Measurements from ENCODE around the gene AS3MT.

Gene AS3MT

DNA sequence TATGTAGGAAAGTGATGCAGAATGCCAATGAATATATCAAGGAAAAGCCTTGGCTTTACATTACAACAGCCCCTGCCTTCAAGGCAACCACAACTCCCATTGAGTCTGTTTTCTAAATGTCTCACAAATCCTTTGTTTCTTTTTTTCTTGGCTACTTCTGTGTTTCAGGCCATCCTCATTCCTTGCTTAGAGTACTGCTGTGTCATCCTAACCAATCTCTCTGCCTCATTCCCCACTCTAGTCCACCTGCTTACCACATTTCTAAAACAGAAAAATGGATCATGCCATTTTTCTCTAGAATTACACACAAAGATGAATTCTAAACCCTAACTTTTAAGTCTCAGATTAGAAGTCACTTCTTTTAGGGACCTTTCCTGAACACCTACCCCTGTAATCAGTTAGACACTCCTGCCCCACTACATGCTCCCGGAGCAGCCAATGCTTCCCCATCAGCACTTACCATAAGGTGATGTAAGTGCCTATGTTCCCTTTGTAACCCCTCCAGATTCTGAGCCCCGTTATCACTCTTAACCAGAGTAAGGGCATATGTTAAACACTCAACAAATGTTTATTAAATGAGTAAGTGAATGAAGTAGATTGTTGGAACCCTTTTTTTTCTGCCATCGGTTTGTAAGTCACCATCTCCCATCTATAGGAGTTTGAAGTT lies 12.4 kb upstream of the AS3MT start:
- DNase-seq (ENCODE audit: low read depth), result no peak

DNA sequence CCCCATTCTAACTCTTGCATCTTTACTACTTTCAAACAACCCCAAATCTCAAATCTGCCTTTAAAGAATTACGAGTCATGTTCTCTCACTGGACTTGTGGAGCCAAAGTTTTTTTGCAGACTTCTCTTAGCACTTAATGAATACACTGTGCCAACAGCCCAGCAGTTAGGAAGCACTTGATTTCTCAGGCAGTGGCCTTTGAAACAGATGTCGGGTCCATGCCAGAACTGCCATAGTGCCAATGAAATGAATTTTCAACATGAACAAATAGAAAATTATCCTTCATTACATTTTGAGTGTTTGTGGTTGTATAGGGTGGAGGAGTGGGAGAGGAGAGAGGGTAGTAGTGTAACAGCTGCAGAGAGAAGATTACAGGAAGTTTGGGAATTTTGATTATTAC lies 9.4 kb upstream of the AS3MT start:
- no peak for DNase-seq (ENCODE audit: low read depth)

DNA sequence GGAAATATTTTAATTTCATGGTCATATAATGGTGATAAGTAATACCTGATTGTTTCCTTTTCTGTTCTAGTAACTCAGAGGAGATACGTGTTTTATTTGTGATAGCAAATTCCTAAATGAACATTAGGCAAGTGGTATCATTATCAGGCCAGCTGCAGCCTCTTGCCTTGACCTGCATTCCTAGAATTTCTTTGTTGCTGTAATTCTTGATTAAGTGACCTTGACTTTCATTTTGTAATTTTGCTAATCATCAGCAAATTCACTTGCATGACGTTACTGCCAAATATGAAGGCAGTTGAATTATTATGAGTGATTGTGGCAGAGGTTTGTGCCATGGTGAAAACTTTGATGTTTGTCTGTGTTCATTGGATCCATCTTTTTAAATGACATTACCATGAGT lies 5.6 kb upstream of the AS3MT start:
- DNase-seq (ENCODE audit: low read depth), result no peak

DNA sequence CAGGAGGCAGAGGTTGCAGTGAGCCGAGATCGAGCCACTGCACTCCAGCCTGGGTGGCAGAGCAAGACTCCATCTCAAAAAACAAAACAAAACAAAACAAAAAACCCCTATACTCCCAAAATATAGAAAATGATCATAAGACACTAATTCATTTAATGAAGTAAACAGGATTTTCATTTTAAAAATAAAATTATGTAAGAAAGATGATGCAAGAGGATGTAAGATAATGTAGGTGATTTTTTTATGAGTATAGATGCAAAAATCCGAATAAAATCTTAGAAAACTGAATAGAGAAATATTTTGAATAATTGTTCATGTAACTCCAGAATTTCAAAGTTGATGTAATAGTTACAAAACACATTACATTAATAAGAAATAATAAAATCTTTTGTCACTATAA lies 3.6 kb upstream of the AS3MT start:
- no peak for DNase-seq (ENCODE audit: low read depth)

DNA sequence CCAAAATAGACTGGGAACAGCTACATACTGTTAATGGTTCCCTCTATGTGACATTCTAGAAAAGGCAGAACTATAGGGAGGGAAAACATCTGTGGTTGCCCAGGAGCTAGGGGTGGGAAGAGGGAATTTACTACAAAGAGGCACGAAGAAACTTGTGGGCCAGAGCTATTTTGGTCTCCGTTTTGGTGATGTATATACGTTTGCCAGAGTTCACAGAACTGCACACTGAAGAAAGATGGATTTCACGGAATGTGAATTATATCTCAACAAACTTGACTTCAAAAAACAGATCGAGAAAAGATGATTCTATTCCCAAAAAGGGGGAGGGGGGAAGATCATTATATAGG lies 386 bp upstream of the AS3MT start:
- no peak for DNase-seq (ENCODE audit: low read depth)

DNA sequence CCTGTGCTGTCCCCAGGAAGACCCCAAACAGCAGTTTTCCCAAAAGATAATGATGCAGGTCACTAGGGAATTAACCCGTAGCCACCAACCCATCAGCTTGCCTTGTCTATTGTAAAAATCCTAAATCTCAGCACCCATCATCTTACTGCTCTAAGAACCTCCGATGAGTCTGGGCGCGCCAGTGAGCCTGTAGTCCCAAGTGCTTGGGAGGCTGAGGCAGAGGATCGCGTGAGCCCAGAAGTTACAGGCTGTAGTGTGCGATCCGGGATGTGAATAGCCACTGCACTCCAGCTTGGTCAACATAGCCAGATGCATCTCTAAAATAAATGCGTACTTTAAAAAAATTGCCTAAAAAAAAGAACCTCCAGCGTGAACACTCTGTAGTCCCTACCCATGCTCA lies 951 bp downstream of the AS3MT start:
- no peak for DNase-seq (ENCODE audit: low read depth)

DNA sequence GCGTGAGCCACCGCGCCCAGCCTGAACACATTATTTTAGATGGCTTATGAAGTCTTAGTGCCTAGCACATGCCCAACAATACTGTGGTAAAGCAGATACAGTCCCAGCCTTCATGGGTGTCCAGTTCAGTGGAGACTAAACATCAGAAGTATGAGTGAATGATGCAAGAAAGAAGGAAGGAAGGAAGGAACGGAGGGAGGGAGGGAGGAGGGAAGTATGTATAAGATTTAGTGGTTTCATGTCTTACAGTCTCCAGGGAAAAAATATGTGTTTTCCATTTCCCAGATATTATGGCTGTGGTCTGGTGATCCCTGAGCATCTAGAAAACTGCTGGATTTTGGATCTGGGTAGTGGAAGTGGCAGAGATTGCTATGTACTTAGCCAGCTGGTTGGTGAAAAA lies 2.9 kb downstream of the AS3MT start:
- DNase-seq (ENCODE audit: low read depth), result no peak

DNA sequence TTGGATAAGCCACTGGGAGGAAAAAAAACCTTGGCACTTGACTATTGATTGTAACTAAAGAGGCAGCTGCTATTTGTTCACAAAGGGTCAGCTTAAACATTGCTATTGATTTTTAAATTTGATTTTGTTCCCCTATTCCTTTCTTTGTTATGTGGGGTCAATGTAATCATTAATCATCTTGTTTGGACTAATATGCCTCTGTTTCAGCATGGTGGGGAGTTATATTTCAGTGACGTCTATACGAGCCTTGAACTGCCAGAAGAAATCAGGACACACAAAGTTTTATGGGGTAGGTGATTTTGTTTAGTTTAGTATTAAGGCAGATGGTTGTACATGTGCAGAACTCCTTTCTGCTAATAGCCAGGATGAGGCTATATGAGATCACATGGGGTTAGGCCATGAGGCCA lies 7.5 kb downstream of the AS3MT start:
- no peak for DNase-seq (ENCODE audit: low read depth)

DNA sequence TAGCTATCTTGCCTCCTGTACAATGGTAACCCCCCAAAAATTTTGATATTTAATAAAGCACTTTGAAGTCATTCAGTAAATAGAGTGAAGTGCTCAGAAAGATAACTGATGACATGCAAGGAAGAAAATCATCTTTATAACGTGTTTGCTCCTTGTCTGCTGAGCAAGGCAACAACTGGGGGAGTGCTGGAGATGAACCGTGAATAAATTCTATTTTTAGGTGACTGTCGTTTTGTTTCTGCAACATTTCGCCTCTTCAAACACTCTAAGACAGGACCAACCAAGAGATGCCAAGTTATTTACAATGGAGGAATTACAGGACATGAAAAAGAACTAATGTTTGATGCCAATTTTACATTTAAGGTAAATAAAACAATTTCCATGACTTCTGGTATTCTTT lies 9.4 kb downstream of the AS3MT start:
- DNase-seq (ENCODE audit: low read depth), result no peak

DNA sequence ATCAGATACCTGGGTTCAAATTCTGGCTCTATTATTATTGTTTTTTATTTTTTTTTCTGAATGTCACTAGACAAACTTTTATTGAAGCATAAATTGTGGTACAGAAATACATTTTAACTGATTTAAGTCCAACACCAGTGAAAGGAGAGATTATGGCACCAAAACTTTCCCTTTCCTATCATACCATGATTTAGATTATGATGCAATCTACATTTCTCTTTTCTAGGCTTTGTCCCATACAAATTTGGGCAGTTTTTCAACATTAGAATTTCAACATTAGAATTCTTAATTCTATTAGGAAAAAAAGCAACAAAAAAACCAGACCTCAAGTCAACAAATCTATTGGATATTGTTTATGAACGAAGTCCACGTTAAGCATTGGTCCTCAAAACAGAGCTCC lies 11.0 kb downstream of the AS3MT start:
- no peak for DNase-seq (ENCODE audit: low read depth)

DNA sequence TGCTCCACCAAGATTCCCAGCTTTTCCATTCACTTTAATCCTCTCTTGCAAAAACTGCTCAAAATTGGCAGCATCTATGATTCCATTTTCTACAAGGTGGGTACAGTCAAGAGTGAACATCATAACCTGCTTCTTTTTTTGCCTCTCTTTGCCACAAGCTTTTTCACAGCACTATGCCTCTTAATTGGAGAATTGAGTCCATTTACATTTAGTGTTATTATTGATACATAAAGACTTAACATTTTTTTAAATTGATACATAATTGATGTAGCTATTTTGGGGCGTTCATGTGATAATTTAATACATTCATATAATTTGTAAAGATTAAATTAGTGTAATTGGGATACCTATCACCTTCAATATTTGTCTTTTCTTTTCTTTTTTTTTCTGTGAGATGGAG lies 18.8 kb downstream of the AS3MT start:
- DNase-seq (ENCODE audit: low read depth), result no peak

DNA sequence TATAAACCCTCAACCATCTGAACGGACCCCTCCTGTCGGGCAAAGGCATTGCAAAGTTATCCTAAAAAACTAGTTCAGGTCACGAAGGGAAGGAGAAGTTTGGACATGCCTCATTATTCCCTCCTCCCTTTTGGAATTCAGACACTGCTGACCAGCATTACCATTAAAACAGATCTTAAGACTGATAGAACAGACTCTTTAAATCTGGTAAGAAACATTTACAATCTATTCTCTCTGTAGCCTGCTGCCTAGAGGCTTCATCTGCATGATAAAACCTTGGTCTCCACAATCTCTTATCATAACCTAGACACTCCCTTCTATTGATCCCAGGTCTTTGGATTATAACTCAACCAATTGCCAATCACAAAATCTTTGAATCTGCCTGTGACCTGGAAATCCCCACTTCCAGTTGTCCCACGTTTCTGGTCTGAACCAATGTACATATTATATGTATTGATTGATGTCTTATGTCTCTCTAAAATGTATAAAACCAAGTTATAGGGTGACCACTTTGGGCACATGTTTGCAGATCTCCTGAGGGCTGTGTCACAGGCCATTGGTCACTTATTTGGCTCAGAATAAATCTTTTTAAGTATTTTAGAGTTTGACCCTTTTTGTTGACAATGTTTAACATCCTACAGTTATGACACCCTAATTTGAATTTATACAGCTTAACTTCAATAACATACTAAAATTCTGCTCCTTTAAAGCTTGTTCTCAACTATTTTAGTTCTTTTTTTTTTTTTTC lies 25.4 kb downstream of the AS3MT start:
- no peak for DNase-seq (ENCODE audit: low read depth)

DNA sequence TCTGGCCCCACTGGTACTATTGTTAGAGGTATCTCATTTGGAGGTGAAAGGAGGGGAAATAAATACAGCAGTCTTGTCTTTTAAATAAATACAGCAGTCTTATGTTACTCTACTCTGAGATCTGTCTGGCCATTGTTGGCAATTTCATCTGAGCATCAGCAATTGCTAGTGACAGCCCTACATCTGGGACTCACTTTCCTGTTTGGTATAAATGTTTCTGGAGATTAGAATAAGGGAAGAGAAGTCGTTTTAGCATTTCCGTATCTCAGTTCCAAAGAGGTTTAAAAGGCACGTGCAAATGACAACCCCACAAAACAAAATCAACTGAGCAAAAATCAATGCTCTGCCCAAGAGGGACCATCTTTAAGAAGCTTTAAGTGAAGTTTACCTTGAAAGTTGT lies 30.7 kb downstream of the AS3MT start:
- DNase-seq (ENCODE audit: low read depth), result no peak

DNA sequence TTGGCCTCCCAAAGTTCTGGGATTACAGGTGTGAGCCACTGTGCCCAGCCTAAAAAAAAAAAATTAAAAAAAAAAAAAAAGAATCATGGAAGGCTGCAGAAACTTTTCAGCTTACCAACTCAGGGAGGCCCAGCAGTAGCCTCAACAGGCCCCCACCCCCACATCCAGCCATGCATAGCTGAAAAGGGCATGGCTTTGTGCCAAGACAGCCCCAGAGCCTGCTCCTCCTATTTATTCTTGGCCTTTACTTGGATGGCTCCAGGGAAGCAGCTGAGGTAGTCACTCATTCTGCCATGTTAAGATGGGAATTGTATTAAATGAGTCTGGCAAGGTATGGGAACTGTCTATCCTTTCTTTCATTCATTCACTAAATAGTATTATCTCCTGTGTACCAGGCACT lies 35.1 kb downstream of the AS3MT start:
- DNase-seq (ENCODE audit: low read depth), result no peak

DNA sequence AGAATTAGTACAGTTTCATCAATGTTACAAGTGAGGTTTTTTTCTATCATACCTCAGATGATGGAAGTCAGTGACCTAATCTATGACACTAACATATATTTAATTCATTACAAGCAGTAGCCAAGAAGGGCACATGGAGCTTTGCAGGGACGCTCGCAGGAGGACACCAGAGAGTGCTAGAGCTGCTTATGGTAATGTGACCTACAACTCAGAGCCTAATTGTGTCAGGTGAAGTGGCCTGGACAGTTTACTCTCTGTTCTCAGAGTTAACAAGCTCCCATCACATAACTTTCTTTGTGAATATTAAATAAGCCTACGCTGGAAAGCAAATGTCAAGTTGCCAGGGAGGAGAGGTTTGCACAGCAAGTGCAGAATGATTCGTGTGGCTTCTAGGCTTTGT lies 37.2 kb downstream of the AS3MT start:
- no peak for DNase-seq (ENCODE audit: low read depth)

DNA sequence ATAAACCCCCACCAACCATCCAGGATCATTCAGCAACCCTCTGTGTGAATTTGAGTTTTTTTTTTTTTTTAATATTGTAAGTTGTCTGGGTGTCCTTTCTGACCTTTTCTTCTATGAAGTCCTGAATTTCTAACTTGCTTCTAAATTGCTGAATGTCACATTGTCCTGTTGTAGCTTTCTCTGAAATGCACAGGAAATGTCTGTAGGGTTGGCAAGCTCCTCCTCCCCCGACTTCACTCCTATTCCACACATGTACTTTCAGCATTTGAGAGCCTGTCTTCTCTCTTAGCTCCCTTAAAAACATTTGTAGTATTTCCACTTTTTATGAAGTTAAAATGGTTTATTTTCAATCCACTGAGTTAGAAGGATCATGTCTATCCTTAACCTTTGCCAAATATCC lies 45.5 kb downstream of the AS3MT start:
- no peak for DNase-seq (ENCODE audit: low read depth)

DNA sequence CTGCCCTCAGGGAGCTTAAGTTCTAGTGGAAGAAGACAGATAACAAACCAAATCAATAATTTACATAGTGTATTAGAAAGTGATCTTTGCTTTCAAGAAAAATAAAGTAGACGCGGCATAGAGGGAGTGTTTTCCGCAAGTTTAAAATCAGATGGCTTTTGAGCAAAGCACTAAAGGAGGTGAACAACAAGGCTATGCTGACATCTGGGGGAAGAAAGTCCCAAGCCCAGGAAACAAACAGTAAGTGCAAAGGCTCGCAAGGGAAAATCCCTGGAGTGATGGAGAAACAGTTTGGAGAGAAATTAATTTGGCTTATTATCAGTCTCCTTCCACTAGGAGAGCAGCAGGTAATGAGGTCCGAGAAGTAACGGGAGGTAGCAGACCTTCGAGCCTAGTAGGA lies 46.9 kb downstream of the AS3MT start:
- no peak for DNase-seq (ENCODE audit: low read depth)

DNA sequence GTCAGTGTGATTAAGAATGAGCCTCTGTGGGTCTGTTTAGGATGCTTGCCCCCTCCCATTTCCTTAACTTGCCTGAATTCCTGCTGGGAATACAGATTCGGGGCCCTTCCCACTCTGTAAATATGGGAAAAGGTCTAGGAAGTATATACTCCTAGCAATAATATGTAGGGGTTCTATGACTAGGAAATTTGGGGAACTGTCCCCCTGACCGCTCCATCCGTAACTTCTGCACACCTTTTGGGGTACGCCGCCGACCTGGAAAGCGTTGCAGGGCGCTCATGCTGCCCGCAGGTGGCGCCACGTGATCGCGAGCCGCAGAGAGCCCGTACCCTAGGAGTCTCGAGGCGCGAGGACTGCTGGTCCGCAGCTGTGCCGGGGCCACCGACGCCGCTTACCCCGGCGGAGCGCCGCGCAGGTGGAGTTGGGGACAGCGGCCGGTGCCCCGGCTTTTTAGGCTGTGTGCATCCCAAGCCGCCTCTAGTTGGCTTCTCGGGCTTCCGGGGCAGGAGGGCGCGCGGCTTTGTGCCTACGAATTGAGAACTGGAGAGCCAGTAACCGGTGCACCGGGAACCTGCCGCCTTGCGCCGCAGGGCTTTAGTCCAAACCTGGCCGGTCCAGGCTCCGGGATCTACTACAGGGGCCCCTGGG lies 48.2 kb downstream of the AS3MT start:
- peak; percentile 25 for DNase-seq (ENCODE audit: low read depth)

DNA sequence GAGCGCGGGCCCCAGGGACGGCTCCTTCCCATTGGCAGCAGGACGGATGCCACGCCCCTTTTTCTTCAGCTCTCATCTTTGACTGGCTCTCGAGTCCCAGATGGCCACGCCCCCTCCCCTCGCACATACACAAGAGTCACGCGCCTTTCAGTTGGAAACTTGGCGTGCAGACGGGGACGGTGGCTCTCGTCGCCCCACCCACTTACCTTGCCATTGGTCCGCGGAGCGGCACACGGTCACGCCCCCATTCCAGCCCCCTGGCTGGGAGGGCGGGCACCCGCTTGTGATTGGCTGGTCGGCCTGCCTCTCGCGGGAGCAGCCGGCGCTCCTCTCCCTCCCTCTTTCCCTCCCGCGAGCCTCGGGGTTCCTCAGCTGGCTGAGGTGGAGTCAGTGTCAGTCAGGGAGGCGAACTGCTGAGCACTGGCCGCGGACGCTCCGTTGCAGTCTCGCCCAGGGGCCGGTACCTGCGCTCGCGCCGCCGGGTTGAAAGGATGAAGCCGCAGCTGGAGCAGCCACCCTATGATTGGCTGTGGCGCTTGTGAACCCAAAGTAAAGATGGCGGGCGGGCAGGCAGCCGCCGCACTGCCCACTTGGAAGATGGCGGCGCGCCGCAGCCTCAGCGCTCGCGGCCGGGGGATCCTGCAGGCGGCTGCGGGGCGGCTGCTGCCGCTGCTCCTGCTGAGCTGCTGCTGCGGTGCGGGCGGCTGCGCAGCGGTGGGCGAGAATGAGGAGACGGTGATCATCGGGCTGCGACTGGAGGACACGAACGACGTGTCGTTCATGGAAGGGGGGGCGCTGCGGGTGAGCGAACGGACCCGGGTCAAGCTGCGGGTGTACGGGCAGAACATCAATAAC lies 48.9 kb downstream of the AS3MT start, which contains the start of gene CNNM2:
Gene CNNM2 (plus strand): TSS at position 333 of the 855 bp plus-strand sequence. CDS start 187 bp downstream, at position 520.
- peak; percentile 99 for DNase-seq (ENCODE audit: low read depth)

DNA sequence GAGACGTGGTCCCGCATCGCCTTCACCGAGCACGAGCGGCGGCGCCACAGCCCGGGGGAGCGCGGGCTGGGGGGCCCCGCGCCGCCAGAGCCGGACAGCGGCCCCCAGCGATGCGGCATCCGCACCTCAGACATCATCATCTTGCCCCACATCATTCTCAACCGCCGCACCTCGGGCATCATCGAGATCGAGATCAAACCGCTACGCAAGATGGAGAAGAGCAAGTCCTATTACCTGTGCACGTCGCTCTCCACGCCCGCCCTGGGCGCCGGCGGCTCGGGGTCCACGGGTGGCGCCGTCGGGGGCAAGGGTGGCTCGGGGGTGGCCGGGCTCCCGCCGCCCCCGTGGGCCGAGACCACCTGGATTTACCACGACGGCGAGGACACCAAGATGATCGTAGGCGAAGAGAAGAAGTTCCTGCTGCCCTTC lies 49.6 kb downstream of the AS3MT start:
- DNase-seq (ENCODE audit: low read depth), result no peak

DNA sequence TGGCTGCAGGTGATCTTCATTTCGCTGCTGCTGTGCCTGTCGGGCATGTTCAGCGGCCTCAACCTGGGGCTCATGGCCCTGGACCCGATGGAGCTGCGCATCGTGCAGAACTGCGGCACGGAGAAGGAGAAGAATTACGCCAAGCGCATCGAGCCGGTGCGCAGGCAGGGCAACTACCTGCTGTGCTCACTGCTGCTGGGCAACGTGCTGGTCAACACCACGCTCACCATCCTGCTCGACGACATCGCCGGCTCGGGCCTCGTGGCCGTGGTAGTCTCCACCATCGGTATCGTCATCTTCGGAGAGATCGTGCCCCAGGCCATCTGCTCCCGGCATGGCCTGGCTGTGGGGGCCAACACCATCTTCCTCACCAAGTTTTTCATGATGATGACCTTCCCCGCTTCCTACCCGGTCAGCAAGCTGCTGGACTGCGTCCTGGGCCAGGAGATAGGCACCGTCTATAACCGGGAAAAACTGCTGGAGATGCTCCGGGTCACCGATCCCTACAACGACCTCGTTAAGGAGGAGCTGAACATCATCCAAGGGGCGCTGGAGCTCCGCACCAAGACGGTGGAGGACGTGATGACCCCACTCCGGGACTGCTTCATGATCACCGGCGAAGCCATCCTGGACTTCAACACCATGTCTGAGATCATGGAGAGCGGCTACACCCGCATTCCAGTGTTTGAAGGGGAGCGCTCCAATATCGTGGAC lies 50.1 kb downstream of the AS3MT start:
- no peak for DNase-seq (ENCODE audit: low read depth)
